ENCODE data around the gene COMMD10. TPM values are rescaled to one million over a fixed set of nuclear protein-coding genes. Genes with fewer than 3 reads are reported as not detected.

COMMD10 gene
- total RNA-seq, 8 experiments from 2014 or later, result 14.4 to 31.4 (median 23.1) TPM

- Histone ChIP-seq H3K4me1 (replicated peaks in 1 of 2) (no peaks in the 10 kb centered on the region), H3K27ac (no peak overlapping the region), H3K4me3 (no peak overlapping the region)
- in situ Hi-C loops (cut with MboI; ENCODE audit: low pct_unique_long_range_greater_than_20kb in 2 of 9, low sequenced_read_pairs in 9 of 9, unreplicated experiment in 9 of 9), result no loop called here
- ATAC-seq (replicated peaks in 6 of 8), result no peak
These were observed 228.5 kb downstream of the COMMD10 start for GRCh38 chr5:116313366-116313765.

DNA sequence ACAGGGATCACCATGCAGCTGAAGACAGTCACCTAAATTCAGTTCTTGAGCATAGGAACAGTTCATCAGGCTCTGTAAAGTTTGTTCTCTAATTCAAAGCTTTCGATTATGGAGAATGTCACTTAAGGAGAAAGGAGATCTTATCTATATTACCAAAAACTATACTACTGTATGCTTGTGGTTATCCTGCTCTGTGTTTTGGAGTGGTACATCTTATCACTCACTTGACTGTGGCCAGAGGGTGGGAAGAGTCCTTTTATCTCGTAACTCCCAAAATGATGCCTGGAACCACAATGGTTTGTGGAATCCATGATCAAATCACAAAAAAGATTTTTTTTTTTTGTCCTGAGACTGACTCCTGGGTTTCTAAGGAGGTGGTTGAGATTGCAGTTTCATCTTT is 230.7 kb downstream of the COMMD10 start:
- Histone ChIP-seq H3K4me1 (replicated peaks in 1 of 2) (no peaks in the 10 kb centered on the region), H3K4me3 (no peak overlapping the region), H3K27ac (no peak overlapping the region)
- 90 to 100% (median 98%) methylated on average over 1 to 2 of the region's 2 CpGs for WGBS, 10 experiments
- in situ Hi-C loops (cut with MboI; ENCODE audit: low pct_unique_long_range_greater_than_20kb in 2 of 9, low sequenced_read_pairs in 9 of 9, unreplicated experiment in 9 of 9), result no loop called here
- no peak for ATAC-seq (replicated peaks in 6 of 8)

DNA sequence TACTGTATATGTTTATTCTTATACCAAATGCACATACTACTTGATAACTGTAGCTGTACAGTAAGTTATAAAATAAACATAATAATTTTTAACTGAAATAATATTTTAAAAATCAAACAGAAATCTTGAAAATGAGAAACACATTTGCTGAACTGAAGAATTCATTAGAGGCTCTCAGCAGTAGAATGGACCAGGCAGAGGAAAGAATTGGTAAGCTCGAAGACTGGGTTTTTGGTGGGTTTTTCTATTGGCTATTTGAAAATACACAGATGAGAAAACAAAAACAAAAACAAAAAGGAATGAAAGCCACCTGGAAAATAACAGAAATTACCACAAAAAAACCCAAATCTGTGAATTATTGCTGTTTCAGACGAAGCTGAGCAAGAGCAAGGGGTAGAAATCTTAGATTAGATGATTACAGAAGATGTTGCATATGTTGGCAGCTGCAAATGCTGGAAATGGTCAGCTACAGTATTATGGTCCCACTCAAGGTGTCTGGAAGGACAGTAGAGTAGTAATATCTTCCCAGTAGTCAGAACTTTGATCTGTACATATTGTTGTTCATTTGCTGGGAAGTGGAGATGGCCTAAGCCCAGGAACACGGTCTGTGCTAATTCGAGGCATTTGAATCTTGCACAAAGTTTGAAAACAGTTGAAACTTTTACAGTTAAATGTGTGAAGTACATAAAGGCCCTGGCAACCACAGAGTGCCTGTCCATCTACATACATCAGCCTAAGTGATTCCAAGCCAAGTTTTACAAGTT is 233.4 kb downstream of the COMMD10 start:
- no peaks in the 10 kb centered on the region for H3K4me1 ChIP-seq (replicated peaks in 1 of 2)
- in situ Hi-C loops (cut with MboI; ENCODE audit: low pct_unique_long_range_greater_than_20kb in 2 of 9, low sequenced_read_pairs in 9 of 9, unreplicated experiment in 9 of 9), result no loop called here
- no peak for ATAC-seq (replicated peaks in 6 of 8)
- WGBS, 10 experiments, result 80 to 100% (median 95%) methylated on average over 1 to 4 of the region's 4 CpGs
- H3K27ac ChIP-seq, result no peak overlapping the region
- H3K4me3 ChIP-seq, result no peak overlapping the region

- Histone ChIP-seq H3K4me1 (replicated peaks in 1 of 2) (no peaks in the 10 kb centered on the region), H3K4me3 (no peak overlapping the region), H3K27ac (no peak overlapping the region)
- in situ Hi-C loops (cut with MboI; ENCODE audit: low pct_unique_long_range_greater_than_20kb in 2 of 9, low sequenced_read_pairs in 9 of 9, unreplicated experiment in 9 of 9), result no loop called here
- no peak for ATAC-seq (replicated peaks in 6 of 8)
These were observed 235.7 kb downstream of the COMMD10 start for GRCh38 chr5:116320486-116320885.

GRCh38 chr5:116329503-116329902 is 244.7 kb downstream of the COMMD10 start:
- WGBS, 10 experiments, result 17 to 100% (median 100%) methylated on average over 1 to 4 of the region's 5 CpGs; no CpG with 5 or more reads in 1 of the 10 experiments

GRCh38 chr5:116340799-116341198 is 256.0 kb downstream of the COMMD10 start:
- 94 to 100% (median 100%) methylated on average over 2 of the region's 2 CpGs; no CpG with 5 or more reads in 1 of the 10 experiments for WGBS, 10 experiments
- no peak overlapping the region for H3K4me3 ChIP-seq
- H3K4me1 ChIP-seq (replicated peaks in 1 of 2), result no peaks in the 10 kb centered on the region
- no peak for ATAC-seq (replicated peaks in 6 of 8)
- in situ Hi-C loops (cut with MboI; ENCODE audit: low pct_unique_long_range_greater_than_20kb in 2 of 9, low sequenced_read_pairs in 9 of 9, unreplicated experiment in 9 of 9), result no loop called here
- no peak overlapping the region for H3K27ac ChIP-seq

More at GRCh38 chr5:116329503-116329902, 244.7 kb downstream of the COMMD10 start:
- H3K27ac ChIP-seq, result no peak overlapping the region
- H3K4me1 ChIP-seq (replicated peaks in 1 of 2), result no peaks in the 10 kb centered on the region
- in situ Hi-C loops (cut with MboI; ENCODE audit: low pct_unique_long_range_greater_than_20kb in 2 of 9, low sequenced_read_pairs in 9 of 9, unreplicated experiment in 9 of 9), result no loop called here
- no peak for ATAC-seq (replicated peaks in 6 of 8)
- no peak overlapping the region for H3K4me3 ChIP-seq

Other genes starting within 250 kb of the COMMD10 start
- gene ATG12, start 243.5 kb upstream of the COMMD10 start, total RNA-seq, result 10 to 100 TPM; 30.8 to 64.0 (median 43.1) TPM
- gene AP3S1, start 243.1 kb upstream of the COMMD10 start, total RNA-seq, result 10 to 100 TPM; 35.4 to 92.3 (median 59.6) TPM
- gene LVRN, start 122.5 kb upstream of the COMMD10 start, total RNA-seq, result 1 to 10 TPM in 3 of 8 experiments, under 1 TPM in 4, not detected in 1; 0.25 to 1.9 (median 0.73) TPM
- under 1 TPM in 2 of 8 experiments, not detected in 6; 0.21 to 0.28 TPM for gene ARL14EPL, start 52.6 kb upstream of the COMMD10 start, total RNA-seq